Suprapubic skin (tissue), 4 donors: Measurements from ENCODE around the gene ROBO2.

Source experiments
- EP300 ChIP-seq: sonication (generic); formaldehyde crosslinking; IDR thresholded peaks from one replicate; pipeline ENCODE4 v1.6.1; 2017; ENCODE audit warnings: antibody characterized with exemption
- POLR2A ChIP-seq, 2 donors: fragments of 450-650 bp; IDR thresholded peaks; one replicate each; pipeline ENCODE4 v1.6.1; 2017; ENCODE audit warnings: antibody characterized with exemption in 2 of 2, mild to moderate bottlenecking in 2 of 2, moderate library complexity in 2 of 2
- POLR2AphosphoS5 ChIP-seq, 3 donors: sonication (generic); formaldehyde crosslinking; IDR thresholded peaks; one replicate each; pipeline ENCODE4 v1.6.1; 2017; ENCODE audit warnings: antibody characterized with exemption in 3 of 3
- TF ChIP-seq, protein P1 (sequence below), 2 donors: fragments of 200-600 bp in 1 of 2; fragments of 450-650 bp in 1 of 2; sonication (generic) in 1 of 2; IDR thresholded peaks; one replicate each; pipeline ENCODE4 v1.5.1; 2016 to 2019; ENCODE audit warnings: antibody characterized with exemption in 2 of 2, mild to moderate bottlenecking in 1 of 2, moderate library complexity in 1 of 2

DNA sequence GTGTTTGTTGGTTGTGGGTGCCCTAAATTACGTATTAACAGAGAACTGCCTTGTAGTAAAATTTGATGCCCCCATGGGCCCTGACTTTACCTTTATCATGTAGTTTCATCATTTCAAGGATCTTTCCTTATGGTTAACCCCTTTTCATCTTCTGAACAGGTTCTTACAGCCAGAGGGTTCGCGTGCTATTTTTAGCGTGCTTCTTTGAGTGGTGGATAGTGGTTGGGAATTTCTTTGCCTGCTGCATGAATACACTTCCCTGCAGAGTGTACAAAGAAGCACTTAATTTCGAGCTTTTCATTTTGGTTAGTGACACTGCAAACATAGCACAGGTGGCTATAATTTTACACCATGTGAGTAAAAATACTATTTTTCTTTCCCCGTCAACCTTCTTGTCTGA is 231.8 kb downstream of the ROBO2 start:
- TF ChIP-seq POLR2A (IDR thresholded peaks at IDR 0.05) (no peak), POLR2AphosphoS5 (IDR thresholded peaks at IDR 0.05) (no peak), EP300 (no peak)
- TF ChIP-seq, protein P1, sequence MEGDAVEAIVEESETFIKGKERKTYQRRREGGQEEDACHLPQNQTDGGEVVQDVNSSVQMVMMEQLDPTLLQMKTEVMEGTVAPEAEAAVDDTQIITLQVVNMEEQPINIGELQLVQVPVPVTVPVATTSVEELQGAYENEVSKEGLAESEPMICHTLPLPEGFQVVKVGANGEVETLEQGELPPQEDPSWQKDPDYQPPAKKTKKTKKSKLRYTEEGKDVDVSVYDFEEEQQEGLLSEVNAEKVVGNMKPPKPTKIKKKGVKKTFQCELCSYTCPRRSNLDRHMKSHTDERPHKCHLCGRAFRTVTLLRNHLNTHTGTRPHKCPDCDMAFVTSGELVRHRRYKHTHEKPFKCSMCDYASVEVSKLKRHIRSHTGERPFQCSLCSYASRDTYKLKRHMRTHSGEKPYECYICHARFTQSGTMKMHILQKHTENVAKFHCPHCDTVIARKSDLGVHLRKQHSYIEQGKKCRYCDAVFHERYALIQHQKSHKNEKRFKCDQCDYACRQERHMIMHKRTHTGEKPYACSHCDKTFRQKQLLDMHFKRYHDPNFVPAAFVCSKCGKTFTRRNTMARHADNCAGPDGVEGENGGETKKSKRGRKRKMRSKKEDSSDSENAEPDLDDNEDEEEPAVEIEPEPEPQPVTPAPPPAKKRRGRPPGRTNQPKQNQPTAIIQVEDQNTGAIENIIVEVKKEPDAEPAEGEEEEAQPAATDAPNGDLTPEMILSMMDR (IDR thresholded peaks at IDR 0.05), result no peak
